Keratinocyte (primary cell): Measurements from ENCODE around the gene TRAF7. TPM values are rescaled to one million over a fixed set of nuclear protein-coding genes. Genes with fewer than 3 reads are reported as not detected.

Experiments
- DNase-seq: peaks from one replicate; pipeline ENCODE4 v3.0.0-alpha.2; 2011; ENCODE audit warnings: low read depth, missing footprints, low spot score
- FAIRE-seq: peaks from 2 replicates; lab custom pipeline; 2011; peaks lifted over from hg19 to GRCh38; lab: Jason Lieb, UNC
- H2AFZ ChIP-seq: 2 replicates; pipeline ENCODE4 v1.6.0; 2012; ENCODE audit warnings: low read length, control low read depth, inconsistent platforms; ENCODE audit not compliant: control insufficient read depth
- H3K27ac ChIP-seq: 2 replicates; pipeline ENCODE4 v1.5.1; 2011; ENCODE audit warnings: low read length; ENCODE audit not compliant: control insufficient read depth, insufficient read depth
- H3K27me3 ChIP-seq: 3 replicates; pipeline ENCODE4 v1.6.0; 2011; ENCODE audit warnings: low read length; ENCODE audit not compliant: control insufficient read depth, insufficient read depth; ENCODE audit errors: extremely low read depth
- H3K36me3 ChIP-seq, 2 experiments: 2 replicates in 1 of 2; 3 replicates in 1 of 2; pipeline ENCODE4 v1.5.1; 2011; ENCODE audit warnings: low read length in 2 of 2, mild to moderate bottlenecking in 1 of 2; ENCODE audit not compliant: control insufficient read depth in 2 of 2, insufficient read depth in 2 of 2; ENCODE audit errors: extremely low read depth in 1 of 2
- H3K4me1 ChIP-seq: 3 replicates; pipeline ENCODE4 v1.5.1; 2011; ENCODE audit warnings: low read length; ENCODE audit not compliant: control insufficient read depth, insufficient read depth; ENCODE audit errors: extremely low read depth
- H3K4me2 ChIP-seq: 3 replicates; pipeline ENCODE4 v1.6.0; 2011; ENCODE audit warnings: low read depth, low read length; ENCODE audit not compliant: control insufficient read depth, insufficient read depth; ENCODE audit errors: extremely low read depth
- H3K4me3 ChIP-seq, 3 experiments: fragments of 200-600 bp in 1 of 3; sonication (generic) in 1 of 3; 2 replicates in 2 of 3; 3 replicates in 1 of 3; pipeline ENCODE4 v1.5.1; 2011 to 2016; ENCODE audit warnings: low read length in 3 of 3, mild to moderate bottlenecking in 3 of 3, control low read depth in 2 of 3, inconsistent platforms in 1 of 3, low read depth in 1 of 3, mixed read lengths in 1 of 3, mixed run types in 1 of 3, moderate library complexity in 1 of 3; ENCODE audit not compliant: control insufficient read depth in 2 of 3, insufficient read depth in 2 of 3; ENCODE audit errors: extremely low read depth in 1 of 3
- H3K79me2 ChIP-seq: 2 replicates; pipeline ENCODE4 v1.6.0; 2012; ENCODE audit warnings: low read length; ENCODE audit not compliant: control insufficient read depth, insufficient read depth
- H3K9ac ChIP-seq: 3 replicates; pipeline ENCODE4 v1.6.0; 2011; ENCODE audit warnings: low read length; ENCODE audit not compliant: control insufficient read depth, insufficient read depth; ENCODE audit errors: extremely low read depth
- H3K9me1 ChIP-seq: 3 replicates; pipeline ENCODE4 v1.6.0; 2011; ENCODE audit warnings: low read length; ENCODE audit not compliant: control insufficient read depth, insufficient read depth; ENCODE audit errors: extremely low read depth
- H3K9me3 ChIP-seq: 2 replicates; pipeline ENCODE4 v1.5.1; 2012; ENCODE audit warnings: low read depth, low read length; ENCODE audit not compliant: control insufficient read depth
- H4K20me1 ChIP-seq: 3 replicates; pipeline ENCODE4 v1.6.0; 2011; ENCODE audit warnings: low read length; ENCODE audit not compliant: control insufficient read depth, insufficient read depth; ENCODE audit errors: extremely low read depth
- EZH2 ChIP-seq: IDR thresholded peaks from one replicate; pipeline ENCODE4 v1.6.1; 2012; ENCODE audit warnings: inconsistent platforms, mild to moderate bottlenecking, low read length, moderate library complexity
- dilution Hi-C: fragments of 300-500 bp; cut with MboI; formaldehyde crosslinking; loops from one replicate; pipeline ENCODE4 v1.7.0; 2020; ENCODE audit warnings: low sequenced_read_pairs; ENCODE audit not compliant: extremely low pct_ligation_motif_present
- polyA plus RNA-seq, 5 experiments: library from polyadenylated mRNA; depleted of rRNA in 3 of 5; stranded (reverse) in 3 of 5; stranded (forward) in 1 of 5; unstranded in 1 of 5; fragments of >200 nt; gene quantifications; 1 replicate in 1 of 5; 2 replicates in 3 of 5; 3 replicates in 1 of 5; pipeline versions ENCODE4 v1.2.1 to v1.2.3, GENCODE V29; 2011 to 2012; ENCODE audit warnings: missing spikeins in 2 of 5, low read depth in 1 of 5, low replicate concordance in 1 of 5
- TF ChIP-seq, protein P1 (sequence below), 3 experiments: IDR thresholded peaks in 1 of 3; conservative IDR thresholded peaks in 1 of 3; optimal IDR thresholded peaks in 1 of 3; 2 replicates in 2 of 3; 3 replicates in 1 of 3; pipeline versions ENCODE3 to v1.5.1; 2011; ENCODE audit warnings: low read length in 3 of 3, mild to moderate bottlenecking in 3 of 3, moderate library complexity in 2 of 3, control low read depth in 1 of 3, inconsistent platforms in 1 of 3; ENCODE audit not compliant: insufficient read depth in 2 of 3; ENCODE audit errors: extremely low read depth in 1 of 3

The TRAF7 gene
- polyA plus RNA-seq, 1 donor (not counting 4 experiments of a cell fraction or from before 2014, with no cell fraction given) = 38.4 TPM

DNA sequence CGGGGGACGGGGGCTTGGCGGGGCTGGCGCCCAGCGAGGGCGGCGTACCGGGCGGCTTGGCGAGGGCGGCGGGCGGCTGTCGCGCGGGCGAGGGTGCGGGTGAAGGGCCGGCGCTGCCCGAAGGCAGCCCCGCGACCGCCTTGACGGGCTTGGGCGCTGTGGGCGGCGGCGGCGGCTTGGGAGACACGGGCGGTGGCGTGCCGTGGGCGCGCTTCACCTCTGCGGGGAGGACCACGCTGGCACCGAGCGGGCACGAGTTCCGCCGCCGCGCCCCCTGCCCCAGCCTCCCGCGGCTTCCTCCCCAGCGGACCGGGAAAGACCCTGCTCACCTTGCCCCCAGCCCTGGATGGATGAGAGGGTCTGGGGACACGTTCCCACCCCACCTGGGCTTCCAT, 23.5 kb downstream of the TRAF7 start:
- peaks cover 19 to 25% of the 10 kb centered on the region in 2 experiments for H3K36me3 ChIP-seq
- DNase-seq = no peak
- H3K79me2 ChIP-seq = no peaks in the 10 kb centered on the region
- peaks cover 2% of the 10 kb centered on the region for H3K27me3 ChIP-seq
- no peak overlapping the region for H2AFZ ChIP-seq
- H3K4me3 ChIP-seq = peak overlapping the region in 1 of 3 experiments; percentile 8
- H3K9ac ChIP-seq = no peak overlapping the region
- no peak for FAIRE-seq
- H4K20me1 ChIP-seq = no peaks in the 10 kb centered on the region
- no peaks in the 10 kb centered on the region for H3K9me1 ChIP-seq
- H3K4me1 ChIP-seq = peaks cover 4% of the 10 kb centered on the region
- TF ChIP-seq, protein P1, sequence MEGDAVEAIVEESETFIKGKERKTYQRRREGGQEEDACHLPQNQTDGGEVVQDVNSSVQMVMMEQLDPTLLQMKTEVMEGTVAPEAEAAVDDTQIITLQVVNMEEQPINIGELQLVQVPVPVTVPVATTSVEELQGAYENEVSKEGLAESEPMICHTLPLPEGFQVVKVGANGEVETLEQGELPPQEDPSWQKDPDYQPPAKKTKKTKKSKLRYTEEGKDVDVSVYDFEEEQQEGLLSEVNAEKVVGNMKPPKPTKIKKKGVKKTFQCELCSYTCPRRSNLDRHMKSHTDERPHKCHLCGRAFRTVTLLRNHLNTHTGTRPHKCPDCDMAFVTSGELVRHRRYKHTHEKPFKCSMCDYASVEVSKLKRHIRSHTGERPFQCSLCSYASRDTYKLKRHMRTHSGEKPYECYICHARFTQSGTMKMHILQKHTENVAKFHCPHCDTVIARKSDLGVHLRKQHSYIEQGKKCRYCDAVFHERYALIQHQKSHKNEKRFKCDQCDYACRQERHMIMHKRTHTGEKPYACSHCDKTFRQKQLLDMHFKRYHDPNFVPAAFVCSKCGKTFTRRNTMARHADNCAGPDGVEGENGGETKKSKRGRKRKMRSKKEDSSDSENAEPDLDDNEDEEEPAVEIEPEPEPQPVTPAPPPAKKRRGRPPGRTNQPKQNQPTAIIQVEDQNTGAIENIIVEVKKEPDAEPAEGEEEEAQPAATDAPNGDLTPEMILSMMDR (optimal IDR thresholded peaks at IDR 0.05 in 1 of 3, IDR thresholded peaks at IDR 0.05 in 1 of 3, conservative IDR thresholded peaks at IDR 0.05 in 1 of 3; ENCODE audit: extremely low read depth in 1 of 3, insufficient read depth in 2 of 3, low read length in 3 of 3) = no peak
- TF ChIP-seq EZH2 = no peak
- dilution Hi-C loops = no loop called here
- peak overlapping the region; percentile 6 for H3K4me2 ChIP-seq
- H3K27ac ChIP-seq = no peak overlapping the region
- H3K9me3 ChIP-seq = no peaks in the 10 kb centered on the region

- Histone ChIP-seq H3K9me3 (no peaks in the 10 kb centered on the region), H3K9me1 (no peaks in the 10 kb centered on the region), H3K4me2 (peak overlapping the region; percentile 6), H3K4me3 (no peak overlapping the region), H3K27ac (no peak overlapping the region), H3K79me2 (no peaks in the 10 kb centered on the region), H3K4me1 (peaks cover 4% of the 10 kb centered on the region), H4K20me1 (no peaks in the 10 kb centered on the region), H3K27me3 (peaks cover 2% of the 10 kb centered on the region), H3K9ac (no peak overlapping the region), H3K36me3 (peaks cover 18 to 21% of the 10 kb centered on the region in 2 experiments), H2AFZ (no peak overlapping the region)
- dilution Hi-C loops = no loop called here
- FAIRE-seq (no peak), DNase-seq (no peak)
- TF ChIP-seq, protein P1 (optimal IDR thresholded peaks at IDR 0.05 in 1 of 3, IDR thresholded peaks at IDR 0.05 in 1 of 3, conservative IDR thresholded peaks at IDR 0.05 in 1 of 3; ENCODE audit: extremely low read depth in 1 of 3, insufficient read depth in 2 of 3, low read length in 3 of 3) = no peak
- no peak for TF ChIP-seq EZH2
These were observed 24.0 kb downstream of the TRAF7 start for GRCh38 chr16:2179576-2179975.
